HG02970 (cell line): ENCODE results near the gene PTPRN2.
"Not testable (repeated sequence)": the region's sequence is repeated elsewhere in the genome, so short reads cannot be mapped to it uniquely, and the experiment has no call there.

ENCODE experiments used
- ATAC-seq: cut with Tn5 transposase; IDR thresholded peaks from one replicate; pipeline ENCODE4 v1.9.1; 2021; ENCODE audit warnings: mild to moderate bottlenecking, moderate library complexity, moderate number of reproducible peaks; ENCODE audit not compliant: unreplicated experiment, low FRiP score

Gene PTPRN2

GRCh38 chr7:158587162-158588084 lies at the start of gene PTPRN2:
PTPRN2 (minus strand) TSS chr7:158587823.
- peak; percentile 59 for ATAC-seq

GRCh38 chr7:158633055-158633956 lies 45.7 kb upstream of the PTPRN2 start:
- ATAC-seq, result no peak

GRCh38 chr7:158631574-158632195 lies 44.1 kb upstream of the PTPRN2 start:
- ATAC-seq, result no peak

GRCh38 chr7:158626289-158626688 lies 38.7 kb upstream of the PTPRN2 start:
- ATAC-seq, result not testable (repeated sequence)

GRCh38 chr7:158623241-158623640 lies 35.6 kb upstream of the PTPRN2 start:
- ATAC-seq, result no peak

GRCh38 chr7:158620839-158621441 lies 33.3 kb upstream of the PTPRN2 start:
- ATAC-seq, result no peak

GRCh38 chr7:158620418-158620817 lies 32.8 kb upstream of the PTPRN2 start:
- no peak for ATAC-seq

GRCh38 chr7:158618745-158619140 lies 31.1 kb upstream of the PTPRN2 start:
- no peak for ATAC-seq

GRCh38 chr7:158617737-158618128 lies 30.1 kb upstream of the PTPRN2 start:
- no peak for ATAC-seq

GRCh38 chr7:158616050-158616449 lies 28.4 kb upstream of the PTPRN2 start:
- ATAC-seq, result no peak

GRCh38 chr7:158614700-158615099 lies 27.1 kb upstream of the PTPRN2 start:
- ATAC-seq, result no peak

GRCh38 chr7:158613481-158613880 lies 25.9 kb upstream of the PTPRN2 start:
- peak; percentile 69 for ATAC-seq

- ATAC-seq, result no peak
Observed at GRCh38 chr7:158612546-158612945, 24.9 kb upstream of the PTPRN2 start.

- ATAC-seq, result no peak
Observed at GRCh38 chr7:158611541-158611940, 23.9 kb upstream of the PTPRN2 start.

GRCh38 chr7:158609313-158609974 lies 21.8 kb upstream of the PTPRN2 start:
- ATAC-seq, result no peak

GRCh38 chr7:158607563-158607962 lies 19.9 kb upstream of the PTPRN2 start:
- ATAC-seq, result no peak

- ATAC-seq, result no peak
Observed at GRCh38 chr7:158606671-158607424, 19.2 kb upstream of the PTPRN2 start.

- ATAC-seq, result no peak
Observed at GRCh38 chr7:158606129-158606528, 18.5 kb upstream of the PTPRN2 start.
